RKO (cell line): ENCODE data around the gene AMIGO1.

ENCODE experiments used
- DNase-seq: peaks from one replicate; pipeline ENCODE4 v3.0.0-alpha.2; 2016; ENCODE audit warnings: low spot score

Gene AMIGO1, protein sequence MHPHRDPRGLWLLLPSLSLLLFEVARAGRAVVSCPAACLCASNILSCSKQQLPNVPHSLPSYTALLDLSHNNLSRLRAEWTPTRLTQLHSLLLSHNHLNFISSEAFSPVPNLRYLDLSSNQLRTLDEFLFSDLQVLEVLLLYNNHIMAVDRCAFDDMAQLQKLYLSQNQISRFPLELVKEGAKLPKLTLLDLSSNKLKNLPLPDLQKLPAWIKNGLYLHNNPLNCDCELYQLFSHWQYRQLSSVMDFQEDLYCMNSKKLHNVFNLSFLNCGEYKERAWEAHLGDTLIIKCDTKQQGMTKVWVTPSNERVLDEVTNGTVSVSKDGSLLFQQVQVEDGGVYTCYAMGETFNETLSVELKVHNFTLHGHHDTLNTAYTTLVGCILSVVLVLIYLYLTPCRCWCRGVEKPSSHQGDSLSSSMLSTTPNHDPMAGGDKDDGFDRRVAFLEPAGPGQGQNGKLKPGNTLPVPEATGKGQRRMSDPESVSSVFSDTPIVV

DNA sequence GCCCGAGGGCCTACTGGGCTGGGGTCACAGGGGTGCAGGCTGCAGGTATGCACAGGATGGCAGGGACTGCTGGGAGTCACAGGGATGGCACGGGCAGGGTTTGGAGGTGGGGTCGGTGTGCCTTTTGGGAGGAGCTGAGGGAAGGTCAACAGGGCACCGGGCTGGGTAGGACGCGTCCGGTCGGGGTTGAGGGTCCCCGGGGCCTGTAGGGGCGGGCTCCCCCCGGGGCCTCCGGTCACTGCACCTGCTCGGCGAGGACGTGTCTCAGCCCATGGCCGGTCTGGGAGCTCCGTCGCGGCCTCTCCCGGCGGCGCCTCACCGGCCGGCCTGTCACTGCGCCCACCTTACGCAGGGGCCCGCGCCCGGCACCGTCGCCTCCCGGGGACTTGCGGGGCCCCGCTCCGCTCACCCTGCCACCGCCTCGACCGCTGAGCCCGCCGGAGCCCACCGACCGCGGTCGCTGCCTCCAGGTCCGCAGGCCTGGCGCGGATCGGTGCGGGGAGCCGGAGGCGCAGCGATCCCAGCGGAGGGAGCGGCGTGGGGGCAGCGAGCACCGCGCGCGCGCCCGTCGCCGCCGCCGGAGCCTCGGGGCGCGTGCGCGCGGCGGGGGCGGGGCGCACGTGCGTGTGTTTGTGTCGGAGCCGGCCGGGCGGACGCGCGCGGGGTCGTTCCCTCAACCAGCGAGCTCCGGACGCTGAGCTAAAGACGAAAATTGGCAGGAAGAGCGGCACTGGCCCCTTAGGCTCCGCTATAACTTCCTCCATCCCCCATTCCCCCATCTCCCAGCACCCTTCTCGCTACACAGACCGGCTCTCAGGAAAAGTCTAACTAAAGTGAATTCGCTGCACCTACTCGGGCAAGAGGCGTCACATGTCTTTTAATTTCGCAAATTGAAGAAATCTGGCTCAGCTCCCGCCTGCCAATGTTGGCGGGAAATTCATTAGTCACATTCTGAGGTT lies at the start of gene AMIGO1:
Gene AMIGO1, minus strand, starts transcription at position 552 of the 959 bp plus-strand sequence. CDS start 815 bp downstream, outside the sequence.
- peak; percentile 79 for DNase-seq

DNA sequence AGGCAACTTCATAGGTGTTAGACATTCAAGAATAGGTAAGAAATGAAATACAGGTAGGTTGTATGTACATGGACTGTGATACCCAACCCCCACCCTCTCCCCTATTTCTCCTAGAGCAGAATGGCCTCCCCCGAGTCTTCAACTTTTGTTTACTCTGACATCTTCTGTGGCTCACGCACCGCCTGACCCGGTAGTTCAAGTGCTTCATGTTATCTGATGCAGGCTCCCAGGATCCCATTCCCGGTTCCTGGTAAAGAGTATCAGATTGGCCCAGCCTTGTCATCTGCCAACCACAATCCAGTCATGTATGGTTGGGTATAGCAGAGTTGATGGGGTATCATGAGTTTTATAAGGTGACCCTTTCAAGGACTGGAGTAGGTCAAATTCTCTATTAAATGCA lies 48.0 kb upstream of the AMIGO1 start:
- DNase-seq: no peak

DNA sequence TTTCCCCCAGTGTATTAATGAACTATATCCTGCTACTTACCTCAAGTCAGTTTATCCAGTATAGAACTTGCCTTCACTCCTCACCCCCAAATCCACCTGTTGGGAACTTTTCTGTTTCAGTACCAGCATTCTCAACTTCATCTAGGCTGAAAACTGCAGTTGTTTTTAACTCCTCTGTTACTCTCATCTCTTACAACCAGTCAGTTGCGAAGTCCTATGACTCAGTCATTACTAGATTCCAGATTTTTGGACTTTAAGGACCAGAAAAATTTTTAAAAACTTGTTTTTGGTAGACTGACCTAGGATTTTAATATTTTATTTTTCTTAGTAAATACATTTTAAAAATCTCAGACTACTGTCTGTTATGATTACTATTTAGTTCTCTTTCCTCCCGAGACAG lies 47.0 kb upstream of the AMIGO1 start:
- no peak for DNase-seq

DNA sequence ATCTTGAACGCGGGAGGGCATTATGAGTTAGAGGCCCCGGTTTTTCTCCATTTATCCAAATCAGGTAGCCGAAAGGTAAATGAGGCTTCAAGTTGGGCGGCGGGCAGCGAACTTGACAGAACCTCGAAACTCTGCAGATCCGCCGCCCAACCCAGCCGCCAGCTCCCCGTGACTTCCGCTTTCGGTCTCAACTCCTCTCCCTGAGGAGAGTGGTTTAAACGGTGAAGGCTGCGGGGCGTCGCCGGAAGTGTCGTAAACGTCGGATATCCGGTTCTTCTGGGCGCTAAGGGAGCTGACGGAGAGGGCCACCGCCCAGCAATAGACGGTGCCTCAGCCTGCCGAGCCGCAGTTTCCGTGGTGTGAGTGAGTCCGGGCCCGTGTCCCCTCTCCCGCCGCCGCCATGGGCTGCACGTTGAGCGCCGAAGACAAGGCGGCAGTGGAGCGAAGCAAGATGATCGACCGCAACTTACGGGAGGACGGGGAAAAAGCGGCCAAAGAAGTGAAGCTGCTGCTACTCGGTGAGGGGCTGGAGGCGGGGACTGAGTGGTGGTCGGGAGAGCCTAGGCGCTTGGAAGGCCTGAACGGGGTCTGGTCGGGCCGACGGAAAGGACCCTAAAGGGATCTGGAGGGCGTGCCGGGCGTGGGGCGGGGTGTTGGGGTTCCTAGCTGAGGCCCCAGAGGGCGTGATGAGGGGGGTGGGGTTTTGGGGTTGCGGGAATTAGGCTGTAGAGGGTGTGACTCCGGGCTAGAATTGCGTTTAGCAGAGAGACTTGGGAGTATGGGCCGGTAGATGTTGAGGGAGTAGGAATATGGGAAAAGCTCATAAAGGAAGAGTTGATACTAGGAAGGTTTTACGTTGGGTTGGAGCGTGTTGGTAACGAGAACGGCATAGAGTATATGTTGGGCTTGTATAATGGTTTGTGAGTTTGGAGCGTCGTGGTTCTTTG lies 39.1 kb upstream of the AMIGO1 start, which contains the start of gene GNAI3:
Gene GNAI3, plus strand, starts transcription at position 295 of the 947 bp plus-strand sequence. Its CDS starts 106 bp downstream, at position 401.
- DNase-seq: peak; percentile 95

DNA sequence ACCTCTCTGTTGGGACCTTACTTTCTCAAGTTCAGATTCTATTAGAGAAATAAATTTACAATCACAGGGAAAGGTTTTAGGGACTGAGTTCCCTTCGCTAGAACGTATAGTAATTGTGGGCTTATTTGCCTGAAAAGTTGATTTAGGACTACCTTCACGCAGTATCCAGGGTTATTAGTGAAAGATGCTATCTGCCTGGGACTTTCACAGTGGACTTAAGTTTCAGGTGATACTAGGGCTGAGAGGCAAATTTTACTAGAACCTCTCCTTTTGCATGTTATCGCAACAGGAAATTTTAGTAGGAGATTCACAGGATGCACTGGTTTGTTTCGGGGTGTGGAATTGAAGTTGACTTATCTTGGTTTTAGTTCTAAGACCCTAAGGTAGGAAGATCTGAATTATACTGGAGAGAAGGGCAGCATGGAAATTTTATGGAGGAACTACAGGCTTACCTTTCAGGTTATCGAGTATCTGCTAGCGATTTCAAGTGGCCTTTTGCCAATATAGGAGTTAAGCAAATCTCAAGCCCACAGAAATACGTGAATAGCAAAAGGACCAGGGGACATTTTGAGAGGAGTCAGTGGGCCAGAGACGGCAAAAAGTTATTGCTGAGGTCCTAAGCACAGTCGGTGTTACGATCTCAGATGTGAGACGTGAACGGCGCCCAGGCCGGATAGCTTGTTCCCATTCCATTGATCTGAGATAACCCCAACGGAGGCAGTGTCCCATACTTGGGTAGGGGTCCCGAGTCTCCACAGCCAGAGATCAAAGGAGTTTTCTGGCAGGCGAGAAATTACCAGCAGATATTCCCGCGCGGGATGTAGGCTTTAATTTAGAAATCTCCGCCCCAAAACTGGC lies 38.2 kb upstream of the AMIGO1 start:
- peak; percentile 57 for DNase-seq

DNA sequence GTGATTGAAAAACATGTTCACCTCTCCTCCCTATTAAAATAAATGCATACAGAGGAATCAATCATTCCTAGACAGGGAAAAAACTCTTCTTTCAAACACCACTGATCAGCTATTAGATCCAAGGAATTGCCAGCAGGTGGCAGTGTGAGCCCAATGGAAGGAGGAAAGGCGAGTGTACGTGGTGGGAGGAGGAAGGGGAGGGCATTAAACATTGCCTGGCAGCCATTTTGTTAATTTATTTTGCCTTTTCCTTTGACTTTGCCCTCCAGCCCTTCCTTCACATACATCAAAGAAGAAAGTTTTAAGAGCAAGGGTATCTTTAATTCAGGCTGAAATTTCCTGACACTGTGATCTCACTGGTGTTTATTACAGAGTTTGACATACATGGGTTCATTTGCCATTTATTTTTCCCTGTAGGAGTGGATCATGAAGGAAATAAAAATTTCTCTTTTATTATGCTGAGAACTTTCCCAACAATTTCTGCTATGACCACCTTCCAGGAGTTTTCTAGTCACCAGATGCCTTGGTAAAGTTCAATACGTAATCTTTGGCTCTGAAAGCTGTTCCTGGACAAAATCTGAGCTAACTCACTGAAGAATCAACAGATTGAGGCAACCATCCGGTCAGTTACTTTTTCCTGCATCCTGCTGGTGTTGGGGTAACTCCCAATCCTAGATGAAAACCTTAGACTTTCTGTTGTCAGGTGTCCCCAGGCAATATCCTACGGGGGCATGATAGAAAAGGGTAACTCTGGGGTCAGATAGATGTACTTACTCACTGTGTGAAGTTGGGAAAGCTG lies 37.0 kb upstream of the AMIGO1 start:
- peak; percentile 92 for DNase-seq

DNA sequence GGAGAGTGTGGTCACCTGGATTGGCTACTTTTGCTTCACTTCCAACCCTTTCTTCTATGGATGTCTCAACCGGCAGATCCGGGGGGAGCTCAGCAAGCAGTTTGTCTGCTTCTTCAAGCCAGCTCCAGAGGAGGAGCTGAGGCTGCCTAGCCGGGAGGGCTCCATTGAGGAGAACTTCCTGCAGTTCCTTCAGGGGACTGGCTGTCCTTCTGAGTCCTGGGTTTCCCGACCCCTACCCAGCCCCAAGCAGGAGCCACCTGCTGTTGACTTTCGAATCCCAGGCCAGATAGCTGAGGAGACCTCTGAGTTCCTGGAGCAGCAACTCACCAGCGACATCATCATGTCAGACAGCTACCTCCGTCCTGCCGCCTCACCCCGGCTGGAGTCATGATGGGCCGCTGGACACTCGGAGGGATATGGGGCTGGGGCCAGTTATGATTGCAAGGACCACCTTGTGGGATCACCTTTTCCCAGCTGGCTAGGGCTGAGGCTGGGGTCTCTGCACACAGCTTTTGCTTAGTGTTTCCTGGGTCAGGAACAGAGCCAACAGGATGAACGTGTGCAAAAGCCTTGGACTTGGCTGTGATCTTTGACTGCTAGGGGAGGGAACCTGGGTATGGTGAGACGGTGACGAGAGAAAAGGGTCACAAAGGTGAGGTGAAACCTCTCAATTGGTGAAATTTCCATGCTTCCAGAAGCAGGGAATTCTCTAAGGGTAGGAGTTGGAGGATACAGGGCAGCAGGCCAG lies 34.6 kb upstream of the AMIGO1 start:
- DNase-seq: no peak

DNA sequence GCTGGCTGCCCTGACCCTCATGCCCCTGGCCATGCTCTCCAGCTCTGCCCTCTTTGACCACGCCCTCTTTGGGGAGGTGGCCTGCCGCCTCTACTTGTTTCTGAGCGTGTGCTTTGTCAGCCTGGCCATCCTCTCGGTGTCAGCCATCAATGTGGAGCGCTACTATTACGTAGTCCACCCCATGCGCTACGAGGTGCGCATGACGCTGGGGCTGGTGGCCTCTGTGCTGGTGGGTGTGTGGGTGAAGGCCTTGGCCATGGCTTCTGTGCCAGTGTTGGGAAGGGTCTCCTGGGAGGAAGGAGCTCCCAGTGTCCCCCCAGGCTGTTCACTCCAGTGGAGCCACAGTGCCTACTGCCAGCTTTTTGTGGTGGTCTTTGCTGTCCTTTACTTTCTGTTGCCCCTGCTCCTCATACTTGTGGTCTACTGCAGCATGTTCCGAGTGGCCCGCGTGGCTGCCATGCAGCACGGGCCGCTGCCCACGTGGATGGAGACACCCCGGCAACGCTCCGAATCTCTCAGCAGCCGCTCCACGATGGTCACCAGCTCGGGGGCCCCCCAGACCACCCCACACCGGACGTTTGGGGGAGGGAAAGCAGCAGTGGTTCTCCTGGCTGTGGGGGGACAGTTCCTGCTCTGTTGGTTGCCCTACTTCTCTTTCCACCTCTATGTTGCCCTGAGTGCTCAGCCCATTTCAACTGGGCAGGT lies 33.9 kb upstream of the AMIGO1 start:
- DNase-seq: no peak

DNA sequence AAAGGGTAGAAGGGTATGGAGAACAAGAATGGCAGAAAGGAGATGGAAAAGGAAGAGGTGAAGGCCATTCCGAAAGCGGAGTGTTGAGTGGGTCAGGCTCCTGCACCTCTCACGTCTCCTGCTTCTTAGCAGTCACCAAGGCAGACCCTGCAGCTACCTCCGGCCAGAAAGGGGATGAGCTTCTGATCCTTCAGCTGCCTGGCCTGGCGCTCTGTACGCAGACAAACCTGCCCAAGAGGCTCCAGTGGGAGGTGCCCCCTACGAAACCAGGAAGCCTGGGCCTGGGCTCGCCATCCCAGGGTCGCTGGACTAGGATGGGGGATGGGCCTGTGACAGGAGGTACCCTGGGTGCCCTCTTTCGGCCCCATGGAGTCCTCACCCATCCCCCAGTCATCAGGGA lies 33.1 kb upstream of the AMIGO1 start:
- no peak for DNase-seq

DNA sequence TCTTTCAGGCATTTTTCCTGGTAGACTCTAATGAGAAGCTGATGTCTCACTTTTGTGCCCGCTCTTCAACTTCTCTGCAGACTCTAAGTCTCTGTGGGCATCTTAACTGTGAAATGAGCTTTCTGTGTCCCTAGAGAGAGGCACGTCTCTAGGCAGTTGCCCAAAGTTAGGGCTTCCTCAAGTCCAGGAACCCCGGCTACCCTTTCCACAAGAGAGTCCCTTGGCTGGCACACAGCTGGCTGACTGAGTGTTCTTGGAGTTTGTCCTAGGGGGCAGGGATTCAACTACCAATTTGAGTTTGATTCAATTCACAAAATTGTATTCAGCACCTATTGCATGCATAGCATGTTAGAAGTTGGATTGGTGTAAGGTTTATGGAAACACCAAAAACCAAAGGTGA lies 31.6 kb upstream of the AMIGO1 start:
- no peak for DNase-seq

DNA sequence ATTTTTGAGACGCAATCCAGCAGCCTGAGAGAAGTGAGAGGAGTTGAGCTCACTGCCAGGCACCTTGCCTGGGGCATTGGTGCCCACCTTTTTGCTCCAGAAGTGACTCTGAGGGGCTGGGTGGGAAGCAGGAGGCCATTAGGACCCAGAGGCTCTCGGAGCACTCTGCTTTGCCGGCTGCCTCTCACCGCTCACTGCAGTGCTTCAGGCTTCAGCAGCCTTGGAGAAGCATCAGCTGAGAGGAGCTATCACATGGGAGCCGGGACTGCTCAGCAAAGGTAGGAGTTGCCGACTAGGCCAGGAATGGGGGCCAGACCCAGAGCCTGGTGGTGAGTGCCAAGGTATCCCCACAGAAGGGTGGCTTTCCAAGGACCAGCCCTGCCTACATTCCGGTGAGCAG lies 30.1 kb upstream of the AMIGO1 start, which contains the start of gene GPR61:
Gene GPR61, plus strand, starts transcription at position 197 of the 400 bp plus-strand sequence. CDS start 3,151 bp downstream, outside the sequence.
- no peak for DNase-seq

DNA sequence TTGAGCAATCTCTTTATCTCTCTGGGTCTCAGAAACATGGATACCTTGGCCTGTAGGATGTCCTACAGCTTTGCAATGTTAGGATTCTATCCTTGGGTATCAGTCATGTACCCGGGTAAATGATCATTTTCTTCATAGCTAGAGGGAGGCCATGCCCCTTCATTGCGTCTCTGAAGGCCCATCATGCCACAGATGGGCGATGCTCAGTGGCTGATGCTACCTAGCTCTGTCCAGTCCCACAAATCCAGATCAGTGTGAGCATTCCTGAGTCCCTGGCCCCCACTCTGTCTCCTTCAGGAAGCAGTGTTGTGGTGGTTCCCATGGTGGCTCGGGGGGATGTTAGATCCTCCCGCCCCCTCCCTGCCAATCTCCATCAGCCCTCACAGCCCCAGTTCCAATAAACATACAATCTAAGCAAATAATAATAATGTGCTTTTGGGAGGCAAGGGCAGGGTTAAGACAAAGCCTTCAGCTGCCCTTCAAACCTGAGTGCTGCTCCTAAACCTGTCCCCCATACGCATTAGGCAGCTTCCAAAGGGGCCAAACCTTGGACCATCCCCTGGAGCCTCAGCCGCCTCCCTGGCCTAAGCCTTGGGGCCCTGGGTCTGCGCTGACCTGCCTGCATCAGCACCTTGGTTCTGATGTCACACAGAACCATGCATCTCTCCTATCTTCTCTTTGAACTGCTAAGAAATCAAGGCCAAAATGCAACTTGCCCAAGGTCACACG lies 29.5 kb upstream of the AMIGO1 start:
- no peak for DNase-seq

DNA sequence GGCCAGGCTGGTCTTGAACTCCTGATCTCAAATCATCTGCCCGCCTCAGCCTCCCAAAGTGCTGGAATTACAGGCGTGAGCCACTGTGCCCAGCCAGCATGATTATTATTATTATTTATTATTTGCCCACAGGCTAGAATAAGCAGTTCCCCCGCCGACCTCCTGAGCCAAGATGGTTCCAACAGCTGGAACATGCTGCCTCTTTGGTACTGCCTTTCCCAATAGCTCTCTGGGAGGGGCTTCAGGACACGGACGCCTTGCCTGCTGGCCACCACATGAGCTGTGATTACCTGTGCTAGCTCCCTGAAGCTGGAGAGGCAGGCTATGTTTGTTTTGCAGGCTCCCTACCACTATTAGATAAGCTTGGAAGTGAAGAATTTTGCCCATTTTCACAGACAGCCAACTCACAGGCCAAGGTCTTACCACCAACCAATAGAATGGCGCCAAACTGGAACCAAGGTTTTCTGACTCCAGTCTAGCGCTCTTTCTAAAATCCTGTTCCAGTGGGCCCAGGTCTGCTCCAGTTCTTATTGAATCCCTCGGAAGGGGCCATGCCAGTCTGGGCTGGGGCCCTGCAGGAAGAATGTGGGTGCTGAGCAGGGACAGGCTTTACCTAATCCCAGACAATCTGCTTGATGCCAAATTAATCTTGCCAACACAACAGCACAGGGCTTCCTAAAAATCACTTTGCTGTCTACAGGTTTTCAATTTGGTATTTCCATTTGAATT lies 28.1 kb upstream of the AMIGO1 start:
- DNase-seq: no peak

DNA sequence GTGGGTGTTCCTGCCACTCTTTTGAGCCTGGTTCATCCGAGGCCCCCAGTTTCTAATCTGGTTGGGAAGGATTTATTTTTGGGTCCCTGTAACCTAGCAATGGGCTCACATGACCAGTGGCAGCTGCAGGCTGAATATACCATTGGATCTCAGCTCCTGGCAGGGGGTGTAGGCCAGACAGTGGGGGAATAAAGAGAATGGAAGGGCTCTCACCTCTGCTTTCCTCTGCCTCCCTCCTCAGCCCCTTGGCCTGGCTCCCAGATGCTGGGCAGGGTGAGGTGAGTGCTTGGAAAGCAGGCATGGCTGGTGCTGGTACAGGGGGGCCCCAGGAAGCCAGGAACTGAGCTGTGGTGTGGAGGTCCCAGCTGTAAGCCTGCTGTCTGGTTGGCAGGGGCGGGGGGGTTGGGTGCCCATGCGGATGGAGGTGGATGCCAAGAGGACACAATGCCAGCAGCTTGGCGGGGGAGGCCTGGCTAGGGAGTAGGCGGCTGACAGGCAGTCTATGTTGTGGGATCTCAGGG lies 26.5 kb upstream of the AMIGO1 start:
- DNase-seq: no peak

DNA sequence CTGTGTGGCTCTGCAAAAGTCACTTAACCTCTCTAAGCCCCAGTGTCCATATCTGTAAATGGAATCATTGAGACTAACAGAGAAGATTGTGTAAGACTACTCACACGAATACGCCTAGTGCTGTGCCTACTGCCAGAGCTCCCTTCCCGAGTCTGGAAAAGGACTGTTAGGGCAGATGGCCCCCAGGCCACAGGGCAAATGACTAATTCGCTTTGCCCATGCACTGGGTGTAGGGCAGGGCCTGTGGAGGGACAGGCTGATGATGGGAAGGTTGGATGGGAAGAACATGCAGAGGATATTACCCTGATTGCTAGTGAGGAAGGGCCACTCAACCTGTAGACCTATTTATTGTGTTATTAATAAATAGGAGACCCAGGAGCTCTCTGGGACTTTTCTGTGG lies 26.0 kb upstream of the AMIGO1 start:
- DNase-seq: no peak

DNA sequence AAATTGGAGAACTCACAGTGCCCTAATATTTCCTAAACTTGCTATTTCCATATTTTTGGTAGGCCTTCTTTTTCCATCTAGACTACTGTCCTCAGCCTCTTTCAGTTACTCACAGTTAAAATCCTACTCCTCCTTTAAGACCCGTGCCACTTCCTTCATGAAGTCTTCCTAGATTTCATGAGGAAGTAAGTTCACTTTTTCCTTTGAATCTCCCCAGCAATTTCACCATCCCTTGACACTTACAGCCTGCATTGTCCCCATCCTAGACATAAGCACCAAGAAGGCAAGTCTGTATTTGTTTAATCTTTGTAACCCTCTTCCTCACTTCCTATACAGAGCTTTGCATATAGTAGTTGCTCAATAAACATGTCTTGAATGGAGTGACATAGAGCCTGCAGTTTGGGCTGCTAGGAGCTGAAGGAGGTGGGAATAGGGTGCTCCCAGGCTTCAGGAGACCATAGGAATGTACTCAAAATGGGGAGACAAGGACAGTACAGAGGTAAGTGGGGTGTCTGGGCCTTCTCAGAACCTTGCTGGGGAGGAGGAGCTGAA lies 24.9 kb upstream of the AMIGO1 start:
- DNase-seq: no peak
